ENCODE measurements around the gene RCC1.
A peak's percentile ranks its signal among the peaks of the same experiment; 100 is the strongest.
"Not testable (repeated sequence)": the region's sequence is repeated elsewhere in the genome, so short reads cannot be mapped to it uniquely, and the experiment has no call there.

RCC1 gene

DNA sequence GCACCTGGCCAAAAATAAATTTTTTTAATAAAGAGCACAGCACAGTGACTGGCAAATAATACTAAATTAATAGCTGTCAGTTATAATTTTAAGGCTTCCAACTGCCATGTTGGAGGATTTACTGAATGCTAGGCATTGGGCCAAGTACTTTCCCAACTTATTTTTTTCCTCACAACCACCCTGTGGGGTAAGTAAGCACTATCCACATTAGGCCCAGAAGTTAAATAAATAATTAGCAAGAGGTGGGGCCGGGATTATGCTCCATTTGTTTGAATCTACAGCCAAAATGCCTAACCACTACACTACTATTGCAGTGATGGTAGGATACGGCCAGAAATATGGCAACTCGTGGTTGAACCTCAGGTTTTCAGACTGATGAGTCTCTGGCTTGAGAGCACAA lies 42.5 kb downstream of the RCC1 start:
- Histone ChIP-seq H3K4me3 (ENCODE audit: low read length in 2 of 2) (no peak overlapping the region), H3K9ac (ENCODE audit: low read length in 2 of 2) (no peak overlapping the region), H3K27ac (ENCODE audit: low read length) (no peak overlapping the region)

GRCh38 chr1:28551381-28551780 lies 45.5 kb downstream of the RCC1 start:
- H3K4me3 ChIP-seq (ENCODE audit: low read length in 2 of 2) = no peak overlapping the region
- H3K9me3 ChIP-seq (ENCODE audit: control insufficient read depth in 2 of 2, low read length in 2 of 2) = no peaks in the 10 kb centered on the region
- H3K36me3 ChIP-seq (ENCODE audit: control insufficient read depth in 2 of 2, insufficient read depth in 2 of 2, low read length in 2 of 2) = no peaks in the 10 kb centered on the region
- H3K27ac ChIP-seq (ENCODE audit: low read length) = no peak overlapping the region
- H3K27me3 ChIP-seq (ENCODE audit: control insufficient read depth in 1 of 2, insufficient read depth in 2 of 2, low read length in 2 of 2) = no peaks in the 10 kb centered on the region
- peaks cover 4% of the 10 kb centered on the region for H3K4me1 ChIP-seq (ENCODE audit: control insufficient read depth, insufficient read depth, low read length)
- H3K9ac ChIP-seq (ENCODE audit: low read length in 2 of 2) = no peak overlapping the region

More for the DNA sequence above, 42.5 kb downstream of the RCC1 start:
- Histone ChIP-seq H3K9me3 (ENCODE audit: control insufficient read depth in 2 of 2, low read length in 2 of 2) (no peaks in the 10 kb centered on the region), H3K27me3 (ENCODE audit: control insufficient read depth in 1 of 2, insufficient read depth in 2 of 2, low read length in 2 of 2) (no peaks in the 10 kb centered on the region), H3K36me3 (ENCODE audit: control insufficient read depth in 2 of 2, insufficient read depth in 2 of 2, low read length in 2 of 2) (no peaks in the 10 kb centered on the region), H3K4me1 (ENCODE audit: control insufficient read depth, insufficient read depth, low read length) (peaks cover 4% of the 10 kb centered on the region)

GRCh38 chr1:28552758-28553663 lies 47.2 kb downstream of the RCC1 start, which contains the start of gene TRNAU1AP:
TRNAU1AP (plus strand) TSS chr1:28553085; CDS start chr1:28553111, 26 bp downstream.
- Histone ChIP-seq H3K27me3 (ENCODE audit: control insufficient read depth in 1 of 2, insufficient read depth in 2 of 2, low read length in 2 of 2) (no peaks in the 10 kb centered on the region), H3K27ac (ENCODE audit: low read length) (peak within 1 kb of the TSS; percentile 82), H3K9ac (ENCODE audit: low read length in 2 of 2) (peak within 1 kb of the TSS; percentile 95 to 97), H3K9me3 (ENCODE audit: control insufficient read depth in 2 of 2, low read length in 2 of 2) (no peaks in the 10 kb centered on the region), H3K36me3 (ENCODE audit: control insufficient read depth in 2 of 2, insufficient read depth in 2 of 2, low read length in 2 of 2) (peaks cover 0 to 3% of the 10 kb centered on the region in 2 donors), H3K4me3 (ENCODE audit: low read length in 2 of 2) (peak within 1 kb of the TSS; percentile 90 to 99), H3K4me1 (ENCODE audit: control insufficient read depth, insufficient read depth, low read length) (peaks cover 4% of the 10 kb centered on the region)

GRCh38 chr1:28560886-28561285 lies 55.0 kb downstream of the RCC1 start:
- Histone ChIP-seq H3K27ac (ENCODE audit: low read length) (no peak overlapping the region), H3K9ac (ENCODE audit: low read length in 2 of 2) (no peak overlapping the region), H3K9me3 (ENCODE audit: control insufficient read depth in 2 of 2, low read length in 2 of 2) (no peaks in the 10 kb centered on the region), H3K36me3 (ENCODE audit: control insufficient read depth in 2 of 2, insufficient read depth in 2 of 2, low read length in 2 of 2) (peaks cover 35 to 45% of the 10 kb centered on the region in 2 donors), H3K4me3 (ENCODE audit: low read length in 2 of 2) (no peak overlapping the region), H3K27me3 (ENCODE audit: control insufficient read depth in 1 of 2, insufficient read depth in 2 of 2, low read length in 2 of 2) (no peaks in the 10 kb centered on the region), H3K4me1 (ENCODE audit: control insufficient read depth, insufficient read depth, low read length) (no peaks in the 10 kb centered on the region)

DNA sequence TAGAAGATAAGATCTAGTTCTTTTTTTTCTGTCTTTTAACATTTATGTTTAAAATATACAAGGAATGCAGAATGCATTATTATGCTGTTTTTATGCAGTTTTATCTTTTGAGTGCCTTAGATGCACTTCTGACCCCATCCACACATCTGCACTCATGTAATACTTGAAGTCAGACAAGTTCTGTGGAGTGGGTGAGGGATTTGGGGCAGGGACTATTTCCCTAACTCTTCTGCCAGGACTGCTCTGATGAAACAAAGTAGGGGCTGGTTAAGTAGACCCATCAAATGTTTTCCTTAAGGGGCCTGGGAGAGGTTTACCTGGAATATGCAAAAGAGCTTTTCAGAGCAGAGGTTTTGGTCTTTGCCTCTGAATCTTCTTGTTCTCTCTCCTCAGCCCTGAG lies 58.5 kb downstream of the RCC1 start:
- Histone ChIP-seq H3K4me1 (ENCODE audit: control insufficient read depth, insufficient read depth, low read length) (no peaks in the 10 kb centered on the region), H3K9me3 (ENCODE audit: control insufficient read depth in 2 of 2, low read length in 2 of 2) (no peaks in the 10 kb centered on the region), H3K36me3 (ENCODE audit: control insufficient read depth in 2 of 2, insufficient read depth in 2 of 2, low read length in 2 of 2) (peaks cover 53 to 60% of the 10 kb centered on the region in 2 donors), H3K27me3 (ENCODE audit: control insufficient read depth in 1 of 2, insufficient read depth in 2 of 2, low read length in 2 of 2) (no peaks in the 10 kb centered on the region), H3K9ac (ENCODE audit: low read length in 2 of 2) (no peak overlapping the region), H3K4me3 (ENCODE audit: low read length in 2 of 2) (no peak overlapping the region), H3K27ac (ENCODE audit: low read length) (no peak overlapping the region)

GRCh38 chr1:28565040-28565439 lies 59.2 kb downstream of the RCC1 start:
- Histone ChIP-seq H3K27ac (ENCODE audit: low read length) (no peak overlapping the region), H3K36me3 (ENCODE audit: control insufficient read depth in 2 of 2, insufficient read depth in 2 of 2, low read length in 2 of 2) (peaks cover 53 to 55% of the 10 kb centered on the region in 2 donors), H3K9me3 (ENCODE audit: control insufficient read depth in 2 of 2, low read length in 2 of 2) (no peaks in the 10 kb centered on the region), H3K27me3 (ENCODE audit: control insufficient read depth in 1 of 2, insufficient read depth in 2 of 2, low read length in 2 of 2) (no peaks in the 10 kb centered on the region), H3K9ac (ENCODE audit: low read length in 2 of 2) (no peak overlapping the region), H3K4me1 (ENCODE audit: control insufficient read depth, insufficient read depth, low read length) (no peaks in the 10 kb centered on the region), H3K4me3 (ENCODE audit: low read length in 2 of 2) (no peak overlapping the region)

- Histone ChIP-seq H3K27ac (ENCODE audit: low read length) (no peak overlapping the region), H3K9ac (ENCODE audit: low read length in 2 of 2) (no peak overlapping the region), H3K9me3 (ENCODE audit: control insufficient read depth in 2 of 2, low read length in 2 of 2) (no peaks in the 10 kb centered on the region), H3K4me1 (ENCODE audit: control insufficient read depth, insufficient read depth, low read length) (no peaks in the 10 kb centered on the region), H3K27me3 (ENCODE audit: control insufficient read depth in 1 of 2, insufficient read depth in 2 of 2, low read length in 2 of 2) (no peaks in the 10 kb centered on the region), H3K36me3 (ENCODE audit: control insufficient read depth in 2 of 2, insufficient read depth in 2 of 2, low read length in 2 of 2) (peaks cover 47 to 51% of the 10 kb centered on the region in 2 donors), H3K4me3 (ENCODE audit: low read length in 2 of 2) (no peak overlapping the region)
These were observed 59.9 kb downstream of the RCC1 start for GRCh38 chr1:28565726-28566125.

GRCh38 chr1:28566931-28567330 lies 61.1 kb downstream of the RCC1 start:
- H3K36me3 ChIP-seq (ENCODE audit: control insufficient read depth in 2 of 2, insufficient read depth in 2 of 2, low read length in 2 of 2) = peaks cover 44 to 47% of the 10 kb centered on the region in 2 donors
- no peak overlapping the region for H3K4me3 ChIP-seq (ENCODE audit: low read length in 2 of 2)
- H3K9me3 ChIP-seq (ENCODE audit: control insufficient read depth in 2 of 2, low read length in 2 of 2) = no peaks in the 10 kb centered on the region
- no peaks in the 10 kb centered on the region for H3K4me1 ChIP-seq (ENCODE audit: control insufficient read depth, insufficient read depth, low read length)
- no peak overlapping the region for H3K27ac ChIP-seq (ENCODE audit: low read length)
- H3K9ac ChIP-seq (ENCODE audit: low read length in 2 of 2) = no peak overlapping the region
- no peaks in the 10 kb centered on the region for H3K27me3 ChIP-seq (ENCODE audit: control insufficient read depth in 1 of 2, insufficient read depth in 2 of 2, low read length in 2 of 2)

GRCh38 chr1:28571911-28572310 lies 66.1 kb downstream of the RCC1 start:
- Histone ChIP-seq H3K27ac (ENCODE audit: low read length) (no peak overlapping the region), H3K27me3 (ENCODE audit: control insufficient read depth in 1 of 2, insufficient read depth in 2 of 2, low read length in 2 of 2) (no peaks in the 10 kb centered on the region), H3K9me3 (ENCODE audit: control insufficient read depth in 2 of 2, low read length in 2 of 2) (no peaks in the 10 kb centered on the region), H3K4me1 (ENCODE audit: control insufficient read depth, insufficient read depth, low read length) (no peaks in the 10 kb centered on the region), H3K36me3 (ENCODE audit: control insufficient read depth in 2 of 2, insufficient read depth in 2 of 2, low read length in 2 of 2) (peaks cover 32 to 33% of the 10 kb centered on the region in 2 donors), H3K9ac (ENCODE audit: low read length in 2 of 2) (no peak overlapping the region), H3K4me3 (ENCODE audit: low read length in 2 of 2) (no peak overlapping the region)

DNA sequence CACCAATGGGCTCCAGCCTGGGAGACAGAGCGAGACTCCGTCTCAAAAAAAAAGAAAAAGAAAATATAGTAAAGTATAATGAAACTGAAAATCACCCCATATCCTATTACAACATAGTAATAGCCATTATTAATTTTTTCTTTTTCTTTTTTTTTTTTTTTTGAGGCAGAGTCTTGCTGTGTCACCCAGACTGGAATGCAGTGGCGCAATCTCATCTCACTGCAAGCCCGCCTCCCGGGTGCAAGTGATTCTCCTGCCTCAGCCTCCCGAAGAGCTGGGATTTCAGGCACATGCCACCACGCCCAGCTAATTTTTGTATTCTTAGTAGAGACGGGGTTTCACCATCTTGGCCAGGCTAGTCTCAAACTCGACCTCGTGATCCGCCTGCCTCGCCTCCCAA lies 67.0 kb downstream of the RCC1 start:
- H3K9ac ChIP-seq (ENCODE audit: low read length in 2 of 2); H3K4me3 ChIP-seq (ENCODE audit: low read length in 2 of 2); H3K4me1 ChIP-seq (ENCODE audit: control insufficient read depth, insufficient read depth, low read length); H3K27me3 ChIP-seq (ENCODE audit: control insufficient read depth in 1 of 2, insufficient read depth in 2 of 2, low read length in 2 of 2); H3K27ac ChIP-seq (ENCODE audit: low read length); H3K9me3 ChIP-seq (ENCODE audit: control insufficient read depth in 2 of 2, low read length in 2 of 2): not testable (repeated sequence)
- peaks cover 34% of the 10 kb centered on the region in 2 donors for H3K36me3 ChIP-seq (ENCODE audit: control insufficient read depth in 2 of 2, insufficient read depth in 2 of 2, low read length in 2 of 2)

- Histone ChIP-seq H3K9ac (ENCODE audit: low read length in 2 of 2) (no peak overlapping the region), H3K27ac (ENCODE audit: low read length) (no peak overlapping the region), H3K27me3 (ENCODE audit: control insufficient read depth in 1 of 2, insufficient read depth in 2 of 2, low read length in 2 of 2) (no peaks in the 10 kb centered on the region), H3K4me3 (ENCODE audit: low read length in 2 of 2) (no peak overlapping the region), H3K4me1 (ENCODE audit: control insufficient read depth, insufficient read depth, low read length) (peaks cover 2% of the 10 kb centered on the region), H3K9me3 (ENCODE audit: control insufficient read depth in 2 of 2, low read length in 2 of 2) (no peaks in the 10 kb centered on the region), H3K36me3 (ENCODE audit: control insufficient read depth in 2 of 2, insufficient read depth in 2 of 2, low read length in 2 of 2) (peaks cover 33 to 34% of the 10 kb centered on the region in 2 donors)
These were observed 67.7 kb downstream of the RCC1 start for GRCh38 chr1:28573564-28573963.
